KG1 (cell line): ENCODE data around the gene LILRA1.
"Not testable (repeated sequence)": the region's sequence is repeated elsewhere in the genome, so short reads cannot be mapped to it uniquely, and the experiment has no call there.

Experiments
- DNase-seq: peaks from one replicate; lab custom pipeline; 2025; lab: John Stamatoyannopoulos, UW

The LILRA1 gene

DNA sequence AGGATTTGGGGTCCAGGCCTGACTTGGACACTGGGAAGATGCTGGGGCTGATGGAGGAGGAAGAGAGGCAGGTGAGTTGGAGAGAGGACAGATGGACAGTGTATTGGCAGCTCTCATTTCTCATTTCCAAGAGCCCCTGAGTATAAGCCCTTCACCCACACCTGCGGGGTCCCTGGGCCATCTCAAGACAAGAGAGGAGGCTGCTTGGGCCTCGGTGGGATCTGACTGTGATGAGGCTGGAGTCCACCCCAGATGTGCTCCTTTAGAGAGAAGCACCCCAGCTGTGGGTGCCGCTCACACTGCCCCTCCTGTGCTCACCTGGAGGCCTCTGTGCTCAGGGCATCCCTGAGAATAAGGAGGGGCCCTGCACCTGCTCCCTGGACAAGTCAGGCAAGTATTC is 16.1 kb upstream of the LILRA1 start:
- no peak for DNase-seq

DNA sequence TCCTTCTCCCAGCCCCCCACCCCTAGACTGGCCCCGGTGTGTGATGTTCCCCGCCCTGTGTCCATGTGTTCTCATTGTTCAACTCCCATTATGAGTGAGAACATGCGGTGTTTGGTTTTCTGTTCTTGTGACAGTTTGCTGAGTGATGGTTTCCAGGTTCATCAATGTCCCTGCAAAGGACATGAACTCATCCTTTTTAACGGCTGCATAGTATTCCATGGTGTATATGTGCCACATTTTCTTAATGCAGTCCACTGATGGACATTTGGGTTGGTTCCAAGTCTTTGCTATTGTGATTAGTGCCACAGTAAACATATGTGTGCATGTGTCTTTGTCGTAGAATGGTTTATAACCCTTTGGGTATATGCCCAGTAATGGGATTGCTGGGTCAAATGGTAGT is 15.2 kb upstream of the LILRA1 start:
- not testable (repeated sequence) for DNase-seq

DNA sequence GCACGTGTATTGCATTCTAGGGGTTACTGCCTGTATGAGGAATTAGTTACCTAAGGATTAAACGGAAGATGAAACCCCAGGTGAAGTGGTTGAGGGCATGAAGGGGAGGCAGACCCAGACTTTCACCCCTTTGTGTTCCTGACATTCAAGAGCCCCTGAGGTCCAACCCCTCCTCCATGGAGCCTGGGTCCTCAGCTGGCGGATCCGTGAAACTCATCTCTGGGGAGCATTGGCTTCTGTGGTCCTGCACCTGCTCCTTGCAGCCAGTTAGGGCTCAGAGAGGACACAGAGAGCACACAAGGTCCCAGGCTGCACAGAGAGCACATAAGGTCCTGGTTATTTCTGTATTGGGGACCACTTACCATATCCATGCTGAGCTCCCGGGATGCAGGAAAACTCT is 7.0 kb upstream of the LILRA1 start:
- DNase-seq = no peak

DNA sequence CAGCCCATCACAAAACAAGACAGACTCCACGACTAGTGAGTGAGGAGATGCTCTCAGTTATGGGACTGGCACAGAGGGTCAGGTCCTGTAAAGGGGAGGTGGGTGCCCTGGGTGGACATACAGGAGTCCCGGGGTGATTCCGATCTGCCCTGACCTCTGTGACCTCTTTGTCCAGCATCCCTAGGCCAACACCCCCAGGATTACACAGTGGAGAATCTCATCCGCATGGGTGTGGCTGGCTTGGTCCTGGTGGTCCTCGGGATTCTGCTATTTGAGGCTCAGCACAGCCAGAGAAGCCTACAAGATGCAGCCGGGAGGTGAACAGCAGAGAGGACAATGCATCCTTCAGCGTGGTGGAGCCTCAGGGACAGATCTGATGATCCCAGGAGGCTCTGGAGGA is 6.4 kb upstream of the LILRA1 start:
- DNase-seq = no peak

DNA sequence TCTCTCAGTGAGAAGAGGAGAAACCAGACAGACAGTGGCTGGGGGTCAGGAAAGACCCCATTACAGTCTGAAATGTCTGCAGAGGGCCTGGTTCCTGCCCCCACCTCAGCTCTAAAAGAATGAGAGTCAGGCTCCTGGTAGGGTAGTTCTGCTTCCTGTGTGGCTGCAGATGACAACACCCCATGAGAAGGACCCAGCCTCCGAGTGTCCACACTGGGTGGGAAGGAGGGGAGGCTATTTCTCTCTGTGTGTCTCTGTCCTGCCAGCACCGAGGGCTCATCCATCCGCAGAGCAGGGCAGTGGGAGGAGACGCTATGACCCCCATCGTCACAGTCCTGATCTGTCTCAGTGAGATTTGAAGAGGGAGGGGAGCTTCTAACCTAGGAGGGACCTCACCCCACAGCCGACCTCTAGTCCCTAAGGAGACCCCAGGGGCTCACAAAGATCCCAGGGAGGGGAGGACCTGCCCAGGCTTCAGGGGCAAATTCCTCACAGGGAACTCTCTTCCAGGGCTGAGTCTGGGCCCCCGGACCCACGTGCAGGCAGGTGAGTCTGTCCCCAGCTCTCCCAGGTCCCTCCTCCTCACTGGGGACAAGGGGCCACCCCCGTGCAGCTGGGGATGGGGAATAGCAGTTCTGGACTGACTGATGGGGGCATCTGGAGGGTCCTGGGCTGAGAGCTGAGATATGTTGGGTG is 647 bp downstream of the LILRA1 start:
- DNase-seq = not testable (repeated sequence)

DNA sequence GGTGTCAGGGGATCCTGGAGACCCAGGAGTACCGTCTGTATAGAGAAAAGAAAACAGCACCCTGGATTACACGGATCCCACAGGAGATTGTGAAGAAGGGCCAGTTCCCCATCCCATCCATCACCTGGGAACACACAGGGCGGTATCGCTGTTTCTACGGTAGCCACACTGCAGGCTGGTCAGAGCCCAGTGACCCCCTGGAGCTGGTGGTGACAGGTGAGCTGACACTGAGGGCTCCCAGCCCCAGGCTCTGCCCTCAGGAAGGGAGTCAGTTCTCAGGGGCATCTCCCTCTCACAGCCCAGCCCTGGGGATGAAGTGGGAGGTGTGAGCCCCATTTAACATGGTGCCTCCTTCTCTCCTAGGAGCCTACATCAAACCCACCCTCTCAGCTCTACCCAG is 1.3 kb downstream of the LILRA1 start:
- no peak for DNase-seq

DNA sequence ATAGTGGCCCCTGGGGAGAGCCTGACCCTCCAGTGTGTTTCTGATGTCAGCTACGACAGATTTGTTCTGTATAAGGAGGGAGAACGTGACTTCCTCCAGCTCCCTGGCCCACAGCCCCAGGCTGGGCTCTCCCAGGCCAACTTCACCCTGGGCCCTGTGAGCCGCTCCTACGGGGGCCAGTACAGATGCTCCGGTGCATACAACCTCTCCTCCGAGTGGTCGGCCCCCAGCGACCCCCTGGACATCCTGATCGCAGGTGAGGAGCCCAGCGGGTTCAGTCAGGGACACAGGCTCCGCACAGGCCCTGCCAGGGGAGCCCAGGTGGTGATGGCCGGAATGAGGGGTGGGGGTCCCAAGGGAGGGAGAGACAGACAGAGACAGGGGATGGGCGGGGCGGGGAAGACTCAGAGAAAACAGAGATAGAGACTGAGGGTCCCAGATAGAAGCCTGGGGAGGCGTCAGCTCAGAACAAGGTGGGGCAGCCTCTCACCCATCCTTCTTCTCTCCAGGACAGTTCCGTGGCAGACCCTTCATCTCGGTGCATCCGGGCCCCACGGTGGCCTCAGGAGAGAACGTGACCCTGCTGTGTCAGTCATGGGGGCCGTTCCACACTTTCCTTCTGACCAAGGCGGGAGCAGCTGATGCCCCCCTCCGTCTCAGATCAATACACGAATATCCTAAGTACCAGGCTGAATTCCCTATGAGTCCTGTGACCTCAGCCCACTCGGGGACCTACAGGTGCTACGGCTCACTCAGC is 2.4 kb downstream of the LILRA1 start:
- DNase-seq = not testable (repeated sequence)

DNA sequence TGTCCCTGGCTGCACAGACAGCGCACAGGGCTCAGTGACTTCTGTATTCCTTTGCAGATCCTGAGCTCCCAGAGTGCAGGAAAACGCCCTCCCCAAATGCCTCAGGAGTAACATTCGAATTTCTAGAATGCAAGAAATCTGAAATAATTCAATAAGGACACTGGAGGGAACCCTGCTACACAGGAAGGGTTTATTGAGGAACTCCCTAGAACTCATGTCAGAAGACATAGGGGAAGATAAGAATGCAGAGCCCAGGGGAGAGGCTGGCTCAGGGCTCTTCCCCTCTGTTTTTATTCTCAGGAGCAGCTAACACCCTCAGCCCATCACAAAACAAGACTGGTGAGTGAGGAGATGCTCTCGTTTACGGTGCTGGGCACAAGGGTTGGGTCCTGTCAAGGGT is 6.8 kb downstream of the LILRA1 start:
- no peak for DNase-seq

DNA sequence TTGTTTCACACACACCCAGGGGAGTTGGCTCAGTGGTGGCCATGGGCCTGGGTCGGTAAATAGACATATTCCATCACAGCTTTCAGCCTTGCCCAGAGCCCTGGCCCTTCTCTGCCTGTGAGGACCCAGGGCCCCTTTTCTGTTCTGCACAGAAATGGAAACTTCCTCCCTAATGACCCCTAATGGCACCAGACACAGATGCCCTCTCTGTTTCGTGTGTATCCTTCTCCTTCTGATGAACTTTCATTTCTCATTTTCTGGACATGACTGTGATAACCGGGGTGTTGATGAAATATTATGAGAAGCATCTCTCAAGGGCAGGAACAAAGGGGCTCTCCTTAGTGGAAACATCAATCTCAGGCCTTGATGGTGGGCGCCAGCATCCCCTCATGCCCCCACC is 12.8 kb downstream of the LILRA1 start:
- DNase-seq = no peak

DNA sequence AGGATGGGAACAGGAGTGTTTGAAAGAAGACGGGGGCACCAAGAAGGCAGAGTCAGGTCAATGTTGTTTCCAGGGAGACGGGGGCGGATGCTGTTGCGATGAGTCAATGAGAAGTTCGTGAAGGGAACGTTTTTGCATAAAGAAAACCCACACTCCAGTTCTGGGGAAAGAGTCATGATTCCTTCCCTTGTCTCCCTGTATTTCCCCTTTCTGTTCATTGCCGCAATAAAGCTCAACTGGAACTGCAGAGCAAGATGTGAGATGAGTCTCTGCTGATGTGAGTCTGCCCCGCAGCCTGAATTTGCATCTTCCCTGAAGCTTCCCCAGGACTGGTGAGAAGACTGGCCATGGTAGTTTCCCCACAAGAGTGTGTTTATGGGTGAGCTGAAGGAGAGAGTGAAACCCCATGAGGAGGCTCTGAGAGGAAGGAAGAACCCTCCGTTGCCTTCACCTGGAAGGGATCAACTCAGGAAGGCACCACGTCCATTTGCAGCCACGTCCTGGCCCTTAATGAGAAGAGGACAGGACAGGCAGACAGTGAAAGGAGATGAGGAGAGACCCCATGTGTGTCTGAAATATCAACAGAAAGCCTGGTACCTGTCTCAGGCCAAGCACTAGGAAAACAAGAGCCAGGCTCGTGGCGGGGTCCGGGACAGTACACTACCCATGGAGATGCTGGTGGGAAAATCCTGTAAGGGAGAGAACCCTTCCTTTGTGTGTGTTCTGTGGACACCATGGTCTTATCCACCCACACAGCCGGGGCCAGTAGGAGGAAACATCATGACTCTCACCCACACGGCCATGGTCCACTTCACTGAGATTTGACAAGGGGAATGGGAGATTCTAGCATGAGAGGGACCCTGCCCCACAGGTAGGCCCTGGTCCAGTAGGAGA is 13.7 kb downstream of the LILRA1 start:
- DNase-seq = no peak

DNA sequence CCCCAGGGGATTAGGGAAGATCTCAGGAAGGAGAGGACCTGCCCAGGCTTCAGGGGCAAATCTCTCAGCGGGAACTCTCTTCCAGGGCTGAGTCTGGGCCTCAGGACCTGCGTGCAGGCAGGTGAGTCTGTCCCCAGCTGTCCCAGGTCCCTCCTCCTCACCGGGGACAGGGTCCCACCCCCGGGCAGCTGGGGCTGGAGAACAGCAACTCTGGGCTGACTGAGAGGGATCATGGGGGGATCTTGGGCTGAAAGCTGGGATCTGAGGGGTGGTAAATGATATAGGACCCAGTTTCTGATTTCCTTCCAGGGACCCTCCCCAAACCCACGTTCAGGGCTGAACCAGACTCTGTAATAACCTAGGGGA is 14.3 kb downstream of the LILRA1 start:
- no peak for DNase-seq

DNA sequence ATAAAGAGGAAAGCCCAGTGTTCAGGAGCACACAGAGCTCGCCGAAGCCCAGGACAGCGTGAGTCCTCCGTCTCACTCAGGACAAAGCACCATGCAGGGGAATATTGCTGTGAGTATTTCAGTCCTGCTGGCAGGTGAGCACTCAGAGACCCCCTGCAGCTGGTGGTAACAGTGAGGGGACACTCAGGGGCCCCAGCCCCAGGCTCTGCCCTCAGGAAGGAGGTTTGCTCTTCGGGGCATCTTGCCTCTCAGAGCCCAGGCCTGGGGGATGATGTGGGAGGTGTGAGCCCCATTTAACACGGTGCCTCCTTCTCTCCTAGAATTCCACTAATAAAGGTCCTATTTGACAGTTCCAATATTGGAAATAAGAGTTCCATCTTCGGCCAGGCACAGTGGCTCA is 14.8 kb downstream of the LILRA1 start:
- DNase-seq = no peak

DNA sequence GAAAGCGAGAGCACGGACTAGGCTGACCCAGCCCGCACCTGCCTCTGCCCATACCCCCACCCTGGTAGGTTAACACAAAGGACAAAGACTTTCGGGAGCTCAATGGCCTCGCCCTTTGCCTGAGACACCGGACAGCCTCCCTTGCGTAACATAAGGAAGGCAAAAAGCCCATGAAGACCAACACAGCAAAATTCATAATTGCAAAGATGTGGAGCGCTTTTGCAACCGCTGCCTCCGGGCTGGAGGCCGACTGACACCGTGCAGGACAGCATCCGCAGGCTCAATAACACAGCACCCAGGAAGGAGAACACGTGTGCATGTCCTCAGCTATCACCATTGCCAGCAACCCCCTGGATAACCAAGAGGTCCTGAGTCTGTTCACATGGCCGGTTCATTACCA is 15.4 kb downstream of the LILRA1 start:
- DNase-seq = no peak

DNA sequence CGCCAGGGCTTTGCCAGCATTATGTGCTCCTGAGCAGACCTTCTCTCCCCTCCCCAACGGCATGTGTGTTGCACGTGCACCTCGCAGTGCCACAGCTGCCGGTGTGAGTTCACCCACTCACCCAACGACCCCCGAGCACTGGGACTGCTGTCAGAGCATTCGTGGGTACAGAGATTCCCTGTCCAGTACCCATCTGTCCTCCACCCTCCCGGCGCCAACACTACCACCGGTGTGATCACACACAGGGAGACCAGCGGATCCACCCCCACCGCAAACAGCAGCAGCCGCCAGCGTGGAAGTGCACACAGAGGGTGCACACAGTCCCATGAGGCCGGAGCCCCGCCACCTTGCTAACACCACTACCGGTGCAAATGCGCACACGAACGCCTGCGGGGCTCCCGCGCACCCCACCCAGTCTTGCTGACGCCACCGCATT is 15.9 kb downstream of the LILRA1 start:
- no peak for DNase-seq

DNA sequence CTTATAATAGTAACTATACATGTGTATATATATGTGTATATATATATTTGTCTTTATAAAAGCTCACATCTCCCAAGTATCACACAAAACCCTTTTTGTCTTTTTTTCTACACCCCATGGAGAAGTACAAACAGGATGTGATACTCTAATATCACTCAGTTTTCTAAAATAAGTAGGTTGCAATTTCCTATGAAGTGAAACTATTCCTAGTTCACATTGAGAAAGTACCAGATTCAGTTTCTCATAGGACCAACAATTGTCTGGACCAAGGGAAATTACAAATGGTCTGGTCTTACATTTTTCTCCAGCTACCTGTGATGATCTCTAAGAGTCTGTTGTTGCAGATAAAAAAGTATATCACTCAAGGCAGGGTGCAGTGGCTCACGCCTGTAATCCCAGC is 19.0 kb downstream of the LILRA1 start:
- no peak for DNase-seq

DNA sequence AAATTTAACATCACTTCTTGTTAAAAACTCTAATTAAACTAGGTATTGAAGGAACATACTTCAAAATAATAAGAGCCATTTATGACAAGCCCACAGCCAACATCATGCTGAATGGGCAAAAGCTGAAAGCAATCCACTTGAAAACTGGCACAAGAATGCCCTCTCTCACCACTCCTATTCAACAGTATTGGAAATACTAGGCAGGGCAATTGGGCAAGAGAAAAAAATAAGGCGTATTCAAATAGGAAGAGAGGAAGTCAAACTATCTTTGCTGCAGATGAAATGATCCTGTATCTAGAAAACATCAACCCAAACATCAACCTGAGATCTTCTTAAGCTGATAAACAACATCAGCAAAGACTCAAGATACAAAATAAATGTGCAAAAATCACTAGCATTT is 21.3 kb downstream of the LILRA1 start:
- DNase-seq = no peak

DNA sequence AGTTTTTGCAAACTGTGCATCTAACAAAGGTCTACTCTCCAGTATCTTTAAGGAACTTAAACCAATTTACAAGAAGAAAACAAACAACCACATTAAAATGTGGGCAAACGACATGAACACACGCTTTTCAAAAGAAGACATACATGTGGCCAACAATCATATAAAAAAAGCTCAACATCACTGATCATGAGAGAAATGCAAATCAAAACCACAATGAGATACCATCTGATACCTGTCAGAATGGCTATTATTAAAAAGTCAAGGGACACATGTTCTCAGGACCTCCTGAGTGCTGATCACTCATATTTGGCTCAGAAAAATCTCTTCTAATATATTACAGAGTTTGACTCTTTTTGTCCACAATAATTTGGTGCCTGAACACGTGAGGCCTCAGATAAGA is 22.6 kb downstream of the LILRA1 start:
- no peak for DNase-seq

DNA sequence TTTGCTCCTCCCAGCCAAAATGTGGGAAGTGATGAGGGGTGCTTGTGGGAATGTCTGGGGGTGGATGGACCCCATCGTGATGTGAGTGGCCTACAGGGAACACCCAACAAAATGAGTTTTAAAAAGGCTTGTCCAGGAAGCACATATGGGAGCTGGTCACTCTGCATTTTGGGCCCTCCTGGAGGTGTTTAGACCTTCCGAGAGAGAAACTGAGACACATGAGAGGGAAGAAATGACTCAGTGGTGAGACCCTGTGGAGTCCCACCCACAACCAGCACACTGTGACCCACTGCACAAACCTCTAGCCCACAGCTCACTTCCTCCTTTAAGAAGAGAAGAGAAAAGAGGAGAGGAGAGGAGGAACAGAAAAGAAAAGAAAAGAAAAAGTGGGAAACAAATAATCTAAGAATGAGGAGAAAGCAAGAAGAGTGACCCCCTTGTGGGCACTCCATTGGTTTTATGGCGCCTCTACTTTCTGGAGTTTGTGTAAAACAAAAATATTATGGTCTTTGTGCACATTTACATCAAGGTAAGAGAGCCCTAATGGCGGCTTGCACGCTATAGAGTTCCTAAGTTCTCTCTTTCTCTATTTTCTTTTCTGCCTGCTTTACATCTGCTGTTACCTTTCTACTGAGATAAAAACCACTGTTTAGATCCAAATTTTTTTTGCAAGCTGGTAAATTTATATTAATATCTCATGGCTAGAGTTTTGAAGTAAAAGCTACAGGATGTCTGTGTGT is 23.6 kb downstream of the LILRA1 start:
- DNase-seq = no peak

DNA sequence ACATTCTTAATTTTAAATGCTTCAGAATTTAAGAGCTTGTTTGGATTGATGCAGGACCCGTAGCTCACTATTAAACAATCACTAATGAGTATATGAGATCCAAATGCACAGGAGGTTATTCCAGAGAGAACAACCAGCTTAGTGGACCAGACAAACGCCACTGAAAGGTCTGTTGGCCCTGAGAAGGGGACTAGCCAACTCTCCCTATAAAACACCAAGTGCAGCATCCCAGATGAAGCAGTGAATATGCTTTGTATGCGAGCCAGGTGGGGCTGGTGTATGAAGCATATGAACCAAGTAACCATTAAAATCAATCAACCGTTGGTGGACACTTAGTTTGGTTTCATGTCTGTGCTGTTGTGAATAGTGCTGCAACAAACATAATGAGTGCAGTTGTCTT is 27.0 kb downstream of the LILRA1 start:
- DNase-seq = no peak

DNA sequence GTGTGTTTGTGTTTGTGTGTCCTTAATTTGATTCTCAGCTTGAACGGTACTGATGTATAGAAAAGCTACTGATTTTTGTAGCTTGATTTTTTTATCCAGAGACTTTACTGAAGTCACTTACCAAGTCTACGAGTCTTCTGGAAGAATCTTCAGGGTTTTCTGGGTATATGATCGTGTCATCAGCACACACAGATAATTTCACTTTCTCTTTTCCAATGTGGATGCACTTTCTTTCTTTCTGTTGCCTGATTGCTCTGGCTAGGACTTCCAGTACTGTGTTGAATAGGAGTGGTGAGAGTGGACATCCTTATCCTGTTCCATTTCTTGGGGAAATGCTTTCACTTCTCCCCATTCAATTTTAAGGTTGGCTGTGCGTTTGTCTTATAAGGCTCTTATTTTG is 29.0 kb downstream of the LILRA1 start:
- DNase-seq = no peak

DNA sequence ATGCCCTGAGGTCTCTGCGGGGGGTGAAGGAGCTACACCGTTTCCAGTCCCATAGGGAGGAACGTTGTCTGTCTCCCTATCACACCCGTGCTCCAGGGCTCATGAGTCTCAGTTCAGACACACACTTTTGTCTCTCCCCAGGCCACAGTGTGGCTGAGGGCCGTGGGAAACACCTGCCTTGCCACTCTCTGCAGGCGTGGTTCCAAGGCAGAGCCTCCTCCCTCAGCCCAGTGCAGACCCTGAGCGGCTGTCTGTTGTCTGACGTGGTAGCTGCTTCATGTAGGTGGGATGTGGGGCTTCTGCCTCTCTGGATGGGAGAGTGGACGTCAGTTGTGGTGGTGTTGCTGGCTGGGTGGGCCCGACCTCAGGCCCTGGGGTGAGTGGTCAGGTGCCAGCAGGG is 30.8 kb downstream of the LILRA1 start:
- DNase-seq = not testable (repeated sequence)
